DND-41 (cell line): ENCODE data around the gene HSD17B11.

Source experiments
- CTCF ChIP-seq: IDR thresholded peaks from 2 replicates; pipeline ENCODE4 v1.5.1; 2012; ENCODE audit warnings: borderline replicate concordance, low read length, moderate library complexity, mild to moderate bottlenecking; ENCODE audit not compliant: poor library complexity, severe bottlenecking; ENCODE audit errors: extremely low read depth
- EZH2 ChIP-seq: IDR thresholded peaks from 3 replicates; pipeline ENCODE4 v1.6.1; 2012; ENCODE audit warnings: borderline replicate concordance, low read depth, mild to moderate bottlenecking, moderate library complexity, low read length, inconsistent platforms; ENCODE audit not compliant: severe bottlenecking

- TF ChIP-seq CTCF: no peak
- no peak for TF ChIP-seq EZH2
Observed at GRCh38 chr4:87337361-87337760, 53.6 kb downstream of the HSD17B11 start.
